Choroid plexus epithelial cell (primary cell): ENCODE measurements around the gene MADD.

Experiments
- DNase-seq: peaks from one replicate; pipeline ENCODE4 v3.0.0-alpha.2; 2010; ENCODE audit warnings: low read depth
- H3K4me3 ChIP-seq: 2 replicates; pipeline ENCODE4 v1.5.1; 2011; ENCODE audit warnings: low read depth, mild to moderate bottlenecking, control low read depth, low read length, moderate library complexity
- TF ChIP-seq, protein P1 (sequence below): conservative IDR thresholded peaks from 2 replicates; pipeline ENCODE4 v1.5.1; 2011; ENCODE audit warnings: low read depth, mild to moderate bottlenecking, control low read depth, inconsistent platforms, low read length, moderate library complexity

Gene MADD

DNA sequence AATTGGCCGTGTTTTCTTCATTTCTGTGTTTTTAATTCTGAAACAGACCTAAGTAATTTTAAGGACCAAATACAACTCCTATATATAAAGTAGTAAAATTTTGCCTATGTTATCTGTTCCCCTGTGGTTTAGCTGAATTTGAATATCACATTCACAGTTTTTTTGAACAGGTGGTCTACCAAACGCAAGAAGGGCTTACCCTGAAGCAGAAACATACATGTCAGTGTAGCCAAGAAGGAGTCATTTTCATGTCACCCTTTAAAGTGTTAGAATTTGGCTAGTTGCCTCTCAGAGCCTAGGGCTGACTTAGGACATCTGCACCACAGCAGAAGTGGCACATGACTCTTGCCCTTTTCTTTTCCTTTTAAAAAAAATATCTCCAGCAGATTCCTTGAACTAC, 48.2 kb downstream of the MADD start:
- DNase-seq, result no peak
- H3K4me3 ChIP-seq, result no peak overlapping the region
- TF ChIP-seq, protein P1, sequence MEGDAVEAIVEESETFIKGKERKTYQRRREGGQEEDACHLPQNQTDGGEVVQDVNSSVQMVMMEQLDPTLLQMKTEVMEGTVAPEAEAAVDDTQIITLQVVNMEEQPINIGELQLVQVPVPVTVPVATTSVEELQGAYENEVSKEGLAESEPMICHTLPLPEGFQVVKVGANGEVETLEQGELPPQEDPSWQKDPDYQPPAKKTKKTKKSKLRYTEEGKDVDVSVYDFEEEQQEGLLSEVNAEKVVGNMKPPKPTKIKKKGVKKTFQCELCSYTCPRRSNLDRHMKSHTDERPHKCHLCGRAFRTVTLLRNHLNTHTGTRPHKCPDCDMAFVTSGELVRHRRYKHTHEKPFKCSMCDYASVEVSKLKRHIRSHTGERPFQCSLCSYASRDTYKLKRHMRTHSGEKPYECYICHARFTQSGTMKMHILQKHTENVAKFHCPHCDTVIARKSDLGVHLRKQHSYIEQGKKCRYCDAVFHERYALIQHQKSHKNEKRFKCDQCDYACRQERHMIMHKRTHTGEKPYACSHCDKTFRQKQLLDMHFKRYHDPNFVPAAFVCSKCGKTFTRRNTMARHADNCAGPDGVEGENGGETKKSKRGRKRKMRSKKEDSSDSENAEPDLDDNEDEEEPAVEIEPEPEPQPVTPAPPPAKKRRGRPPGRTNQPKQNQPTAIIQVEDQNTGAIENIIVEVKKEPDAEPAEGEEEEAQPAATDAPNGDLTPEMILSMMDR, result no peak

DNA sequence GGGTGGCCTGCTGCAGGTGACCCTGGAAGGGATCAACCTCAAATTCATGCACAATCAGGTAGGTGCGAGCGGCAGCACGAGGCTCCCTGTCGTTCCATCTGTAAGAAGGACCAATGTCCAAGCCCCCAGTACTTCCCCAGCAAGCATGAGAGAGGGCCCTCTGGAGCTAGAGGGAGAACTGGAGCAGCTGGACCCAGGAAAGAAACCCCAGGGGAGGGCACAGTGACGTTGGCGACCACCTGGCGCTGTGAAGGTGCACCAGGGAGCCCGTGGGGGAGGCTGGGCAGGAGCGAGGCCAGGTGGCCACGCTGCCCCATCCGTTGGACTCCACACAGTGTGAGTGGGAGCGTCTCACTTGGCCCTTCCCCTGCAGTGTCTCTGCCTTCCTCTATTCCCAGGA, 54.6 kb downstream of the MADD start:
- TF ChIP-seq, protein P1, result no peak
- no peak for DNase-seq
- no peak overlapping the region for H3K4me3 ChIP-seq

DNA sequence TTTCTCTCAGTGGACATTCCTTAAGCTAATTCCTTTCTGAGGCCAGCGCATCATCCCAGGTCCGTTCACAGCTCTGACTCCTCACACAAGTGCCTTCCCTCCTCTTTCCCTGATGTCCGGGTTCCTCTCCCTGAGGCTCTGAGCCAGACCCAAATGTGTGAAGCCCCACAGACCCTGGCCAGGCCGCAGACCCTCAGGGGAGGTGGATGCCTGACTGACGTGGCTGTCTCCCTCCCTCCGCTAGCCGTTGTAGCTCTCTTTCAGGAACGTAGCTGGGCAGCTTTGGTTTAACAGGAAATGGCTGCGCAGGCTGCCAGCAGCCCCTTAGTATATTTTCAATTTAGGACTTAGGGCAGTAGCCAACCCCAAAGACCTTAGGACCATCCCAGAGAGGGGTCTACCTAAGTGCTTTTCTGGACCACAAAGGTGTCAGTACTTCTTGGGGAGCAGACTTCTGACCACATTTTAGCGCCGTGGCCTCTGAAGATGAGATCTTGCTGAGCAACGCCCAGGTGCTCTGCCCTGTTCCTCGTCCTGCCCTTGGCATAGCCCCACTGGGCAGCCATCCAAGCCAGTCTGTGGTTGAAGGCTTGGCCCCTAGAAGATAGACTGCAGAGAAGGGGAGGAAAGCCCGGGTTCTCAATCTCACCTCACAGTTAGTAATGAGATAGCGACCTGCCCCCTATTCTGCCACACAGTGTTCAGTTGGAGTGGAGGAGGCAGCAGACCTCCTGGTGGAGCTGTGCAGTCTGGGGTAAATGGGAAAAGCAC, 55.5 kb downstream of the MADD start:
- TF ChIP-seq, protein P1, result no peak
- DNase-seq, result no peak
- no peak overlapping the region for H3K4me3 ChIP-seq

DNA sequence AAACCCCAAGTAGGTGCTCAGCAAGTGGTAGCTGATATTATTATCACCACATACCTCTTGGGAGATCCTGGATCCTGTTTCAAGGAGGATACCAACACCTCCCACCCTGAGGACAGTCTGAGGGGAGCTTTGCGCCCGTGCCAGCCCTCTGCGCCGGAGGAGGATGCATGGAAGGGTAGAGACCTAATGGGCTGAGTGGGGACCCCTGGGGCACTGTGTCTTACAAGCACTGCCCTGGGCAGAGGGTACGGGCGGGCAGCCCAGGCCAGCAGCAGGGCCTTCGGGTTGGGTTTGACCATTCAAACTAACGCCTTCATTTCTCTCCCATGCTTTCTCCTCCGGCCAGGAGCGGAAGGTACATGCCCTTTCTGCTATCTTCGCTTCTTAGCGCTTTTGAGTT, 56.3 kb downstream of the MADD start:
- H3K4me3 ChIP-seq, result no peak overlapping the region
- DNase-seq, result no peak
- TF ChIP-seq, protein P1, result no peak

DNA sequence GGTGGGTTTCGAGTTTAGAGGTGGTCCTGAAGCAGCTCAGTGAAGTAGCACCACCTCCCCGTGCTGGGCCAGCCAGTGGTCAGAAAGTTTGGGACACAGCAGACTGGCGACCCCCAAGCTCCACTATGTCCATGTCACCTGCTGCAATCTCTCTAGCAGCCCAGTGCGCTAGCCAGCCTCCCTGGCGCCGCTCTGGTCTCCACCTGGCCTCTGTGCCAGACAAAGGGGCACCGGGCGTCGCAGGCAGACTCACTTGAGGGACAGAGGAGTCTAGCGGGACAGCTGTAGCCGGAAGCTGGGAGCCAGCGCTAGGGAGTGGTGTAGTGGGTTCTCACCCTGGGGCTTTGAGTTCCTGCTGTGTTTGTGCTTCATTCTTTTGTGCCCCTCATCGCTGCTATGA, 57.1 kb downstream of the MADD start:
- H3K4me3 ChIP-seq, result no peak overlapping the region
- no peak for DNase-seq
- TF ChIP-seq, protein P1, result no peak

DNA sequence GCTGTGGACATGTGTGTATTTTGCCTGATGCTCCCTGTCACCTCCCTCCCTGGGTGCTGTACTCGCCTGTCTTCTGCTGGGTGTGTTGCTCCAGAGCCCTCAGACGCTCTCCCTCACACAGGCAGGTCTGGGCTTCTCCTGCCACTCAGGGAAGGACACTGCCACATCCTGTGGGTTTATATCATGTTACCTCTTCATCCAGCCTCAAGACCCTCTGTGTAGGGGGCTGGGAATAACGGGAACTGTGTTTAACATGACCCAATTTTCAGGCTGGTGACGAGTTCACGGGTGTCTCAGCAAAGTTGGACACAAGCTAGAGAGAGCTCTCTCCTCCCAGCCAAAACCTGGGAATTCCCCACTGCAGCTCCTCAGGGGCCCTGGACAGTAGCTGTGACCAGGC, 58.0 kb downstream of the MADD start:
- TF ChIP-seq, protein P1, result no peak
- no peak for DNase-seq

More for the DNA sequence above, 58.0 kb downstream of the MADD start:
- H3K4me3 ChIP-seq, result no peak overlapping the region
